Measurements from ENCODE around the gene CDC42EP5.

The CDC42EP5 gene

GRCh38 chr19:54425382-54425723 is 47.7 kb downstream of the CDC42EP5 start:
- no peak overlapping the region for H4K91ac ChIP-seq (ENCODE audit: low read depth, low read length, poor library complexity)
- no peak overlapping the region for H2BK5ac ChIP-seq (ENCODE audit: low read length)
- peaks cover 0 to 2% of the 10 kb centered on the region in 2 donors for H3K9me3 ChIP-seq (replicated peaks in 1 of 2; ENCODE audit: control insufficient read depth in 2 of 2, insufficient read depth in 1 of 2, low read depth in 1 of 2, low read length in 2 of 2)
- no peak overlapping the region for H2AFZ ChIP-seq (ENCODE audit: low read length)
- H3K9ac ChIP-seq (ENCODE audit: low read depth, low read length, poor library complexity): no peak overlapping the region
- no peak overlapping the region for H3K27ac ChIP-seq (replicated peaks; ENCODE audit: low read length)
- H2AK5ac ChIP-seq (ENCODE audit: low read depth, low read length): no peak overlapping the region
- peaks cover 23 to 43% of the 10 kb centered on the region in 2 donors for H3K4me1 ChIP-seq (ENCODE audit: control insufficient read depth in 2 of 2, insufficient read depth in 1 of 2, low read depth in 1 of 2, low read length in 2 of 2)
- no peak overlapping the region for H3K4me2 ChIP-seq (ENCODE audit: insufficient read depth, low read length, poor library complexity, severe bottlenecking)
- DNase-seq (ENCODE audit: low spot score): no peak
- no peak overlapping the region for H2BK120ac ChIP-seq (ENCODE audit: low read depth, low read length)
- no peak overlapping the region for H4K8ac ChIP-seq (ENCODE audit: low read depth, low read length)
- no peak overlapping the region for H3K4me3 ChIP-seq (ENCODE audit: low read length in 2 of 2)
- H2BK15ac ChIP-seq (ENCODE audit: low read length): no peak overlapping the region
- no peaks in the 10 kb centered on the region for H3K27me3 ChIP-seq (ENCODE audit: control insufficient read depth in 3 of 3, insufficient read depth in 3 of 3, low read depth in 1 of 3, low read length in 3 of 3)
- H2BK12ac ChIP-seq (ENCODE audit: low read length): no peak overlapping the region
- no peak overlapping the region for H3K18ac ChIP-seq (ENCODE audit: low read length)
- no peak overlapping the region for H3K23ac ChIP-seq (ENCODE audit: low read depth, low read length, poor library complexity)
- no peak overlapping the region for H3K4ac ChIP-seq (ENCODE audit: low read length)
- H3K14ac ChIP-seq (ENCODE audit: low read length): no peak overlapping the region
- H3K79me1 ChIP-seq (ENCODE audit: low read depth, low read length): peaks cover 20% of the 10 kb centered on the region
- WGBS, 2 donors (ENCODE audit: extremely low coverage in 2 of 2, insufficient read length in 2 of 2, insufficient replicate concordance in 1 of 2): no CpG with 5 or more reads among the region's 5 CpGs
- peaks cover 36 to 54% of the 10 kb centered on the region in 2 donors for H3K36me3 ChIP-seq (replicated peaks in 1 of 2; ENCODE audit: control insufficient read depth in 2 of 2, insufficient read depth in 2 of 2, low read length in 2 of 2)

GRCh38 chr19:54424660-54425381 is 48.3 kb downstream of the CDC42EP5 start:
- Histone ChIP-seq H3K4me1 (ENCODE audit: control insufficient read depth in 2 of 2, insufficient read depth in 1 of 2, low read depth in 1 of 2, low read length in 2 of 2) (peaks cover 28 to 40% of the 10 kb centered on the region in 2 donors), H2AK5ac (ENCODE audit: low read depth, low read length) (no peak overlapping the region), H3K4me3 (ENCODE audit: low read length in 2 of 2) (no peak overlapping the region), H2BK5ac (ENCODE audit: low read length) (no peak overlapping the region), H3K36me3 (replicated peaks in 1 of 2; ENCODE audit: control insufficient read depth in 2 of 2, insufficient read depth in 2 of 2, low read length in 2 of 2) (peaks cover 36 to 52% of the 10 kb centered on the region in 2 donors), H2BK12ac (ENCODE audit: low read length) (no peak overlapping the region), H2AFZ (ENCODE audit: low read length) (no peak overlapping the region), H2BK15ac (ENCODE audit: low read length) (no peak overlapping the region), H3K27ac (replicated peaks; ENCODE audit: low read length) (no peak overlapping the region), H3K79me1 (ENCODE audit: low read depth, low read length) (peaks cover 20% of the 10 kb centered on the region), H3K9me3 (replicated peaks in 1 of 2; ENCODE audit: control insufficient read depth in 2 of 2, insufficient read depth in 1 of 2, low read depth in 1 of 2, low read length in 2 of 2) (peaks cover 0 to 2% of the 10 kb centered on the region in 2 donors), H3K23ac (ENCODE audit: low read depth, low read length, poor library complexity) (no peak overlapping the region), H3K9ac (ENCODE audit: low read depth, low read length, poor library complexity) (no peak overlapping the region), H4K8ac (ENCODE audit: low read depth, low read length) (no peak overlapping the region), H3K14ac (ENCODE audit: low read length) (no peak overlapping the region), H4K91ac (ENCODE audit: low read depth, low read length, poor library complexity) (no peak overlapping the region), H3K18ac (ENCODE audit: low read length) (peak overlapping the region; percentile 23), H3K4me2 (ENCODE audit: insufficient read depth, low read length, poor library complexity, severe bottlenecking) (no peak overlapping the region), H3K4ac (ENCODE audit: low read length) (no peak overlapping the region), H3K27me3 (ENCODE audit: control insufficient read depth in 3 of 3, insufficient read depth in 3 of 3, low read depth in 1 of 3, low read length in 3 of 3) (no peaks in the 10 kb centered on the region), H2BK120ac (ENCODE audit: low read depth, low read length) (no peak overlapping the region)
- no peak for DNase-seq (ENCODE audit: low spot score)
- no CpG with 5 or more reads among the region's 36 CpGs for WGBS, 2 donors (ENCODE audit: extremely low coverage in 2 of 2, insufficient read length in 2 of 2, insufficient replicate concordance in 1 of 2)

GRCh38 chr19:54424201-54424600 is 48.9 kb downstream of the CDC42EP5 start:
- H3K14ac ChIP-seq (ENCODE audit: low read length): no peak overlapping the region
- no peak for DNase-seq (ENCODE audit: low spot score)
- no peak overlapping the region for H2BK5ac ChIP-seq (ENCODE audit: low read length)
- H2BK120ac ChIP-seq (ENCODE audit: low read depth, low read length): no peak overlapping the region
- no peak overlapping the region for H3K4me2 ChIP-seq (ENCODE audit: insufficient read depth, low read length, poor library complexity, severe bottlenecking)
- peaks cover 41 to 57% of the 10 kb centered on the region in 2 donors for H3K36me3 ChIP-seq (replicated peaks in 1 of 2; ENCODE audit: control insufficient read depth in 2 of 2, insufficient read depth in 2 of 2, low read length in 2 of 2)
- H3K79me1 ChIP-seq (ENCODE audit: low read depth, low read length): peaks cover 20% of the 10 kb centered on the region
- no CpG with 5 or more reads among the region's 14 CpGs for WGBS, 2 donors (ENCODE audit: extremely low coverage in 2 of 2, insufficient read length in 2 of 2, insufficient replicate concordance in 1 of 2)
- H3K27ac ChIP-seq (replicated peaks; ENCODE audit: low read length): no peak overlapping the region
- H3K9me3 ChIP-seq (replicated peaks in 1 of 2; ENCODE audit: control insufficient read depth in 2 of 2, insufficient read depth in 1 of 2, low read depth in 1 of 2, low read length in 2 of 2): peaks cover 0 to 2% of the 10 kb centered on the region in 2 donors
- peak overlapping the region; percentile 86 for H4K8ac ChIP-seq (ENCODE audit: low read depth, low read length)
- H3K4ac ChIP-seq (ENCODE audit: low read length): no peak overlapping the region
- no peaks in the 10 kb centered on the region for H3K27me3 ChIP-seq (ENCODE audit: control insufficient read depth in 3 of 3, insufficient read depth in 3 of 3, low read depth in 1 of 3, low read length in 3 of 3)
- no peak overlapping the region for H3K9ac ChIP-seq (ENCODE audit: low read depth, low read length, poor library complexity)
- no peak overlapping the region for H4K91ac ChIP-seq (ENCODE audit: low read depth, low read length, poor library complexity)
- H2AFZ ChIP-seq (ENCODE audit: low read length): no peak overlapping the region
- no peak overlapping the region for H2BK12ac ChIP-seq (ENCODE audit: low read length)
- no peak overlapping the region for H3K23ac ChIP-seq (ENCODE audit: low read depth, low read length, poor library complexity)
- H3K4me1 ChIP-seq (ENCODE audit: control insufficient read depth in 2 of 2, insufficient read depth in 1 of 2, low read depth in 1 of 2, low read length in 2 of 2): peaks cover 32 to 41% of the 10 kb centered on the region in 2 donors
- H2BK15ac ChIP-seq (ENCODE audit: low read length): no peak overlapping the region
- no peak overlapping the region for H2AK5ac ChIP-seq (ENCODE audit: low read depth, low read length)
- H3K18ac ChIP-seq (ENCODE audit: low read length): peak overlapping the region; percentile 5
- H3K4me3 ChIP-seq (ENCODE audit: low read length in 2 of 2): no peak overlapping the region

GRCh38 chr19:54422136-54422535 is 51.0 kb downstream of the CDC42EP5 start:
- peaks cover 49 to 51% of the 10 kb centered on the region in 2 donors for H3K4me1 ChIP-seq (ENCODE audit: control insufficient read depth in 2 of 2, insufficient read depth in 1 of 2, low read depth in 1 of 2, low read length in 2 of 2)
- H3K9me3 ChIP-seq (replicated peaks in 1 of 2; ENCODE audit: control insufficient read depth in 2 of 2, insufficient read depth in 1 of 2, low read depth in 1 of 2, low read length in 2 of 2): peaks cover 0 to 2% of the 10 kb centered on the region in 2 donors
- H4K8ac ChIP-seq (ENCODE audit: low read depth, low read length): no peak overlapping the region
- peak overlapping the region; percentile 100 for H2BK5ac ChIP-seq (ENCODE audit: low read length)
- no peak overlapping the region for H2AFZ ChIP-seq (ENCODE audit: low read length)
- H2AK5ac ChIP-seq (ENCODE audit: low read depth, low read length): peak overlapping the region; percentile 99
- H2BK120ac ChIP-seq (ENCODE audit: low read depth, low read length): peak overlapping the region; percentile 88
- no CpG with 5 or more reads among the region's 20 CpGs for WGBS, 2 donors (ENCODE audit: extremely low coverage in 2 of 2, insufficient read length in 2 of 2, insufficient replicate concordance in 1 of 2)
- no peak overlapping the region for H3K9ac ChIP-seq (ENCODE audit: low read depth, low read length, poor library complexity)
- H3K27me3 ChIP-seq (ENCODE audit: control insufficient read depth in 3 of 3, insufficient read depth in 3 of 3, low read depth in 1 of 3, low read length in 3 of 3): no peaks in the 10 kb centered on the region
- peak overlapping the region; percentile 93 for H3K18ac ChIP-seq (ENCODE audit: low read length)
- H3K4me3 ChIP-seq (ENCODE audit: low read length in 2 of 2): no peak overlapping the region
- no peak for DNase-seq (ENCODE audit: low spot score)
- peak overlapping the region; percentile 48 for H3K14ac ChIP-seq (ENCODE audit: low read length)
- peak overlapping the region; percentile 61 for H3K4ac ChIP-seq (ENCODE audit: low read length)
- H2BK12ac ChIP-seq (ENCODE audit: low read length): peak overlapping the region; percentile 82
- peak overlapping the region; percentile 95 for H2BK15ac ChIP-seq (ENCODE audit: low read length)
- no peak overlapping the region for H3K23ac ChIP-seq (ENCODE audit: low read depth, low read length, poor library complexity)
- peaks cover 29% of the 10 kb centered on the region for H3K79me1 ChIP-seq (ENCODE audit: low read depth, low read length)
- peak overlapping the region; percentile 21 for H3K27ac ChIP-seq (replicated peaks; ENCODE audit: low read length)
- H3K4me2 ChIP-seq (ENCODE audit: insufficient read depth, low read length, poor library complexity, severe bottlenecking): no peak overlapping the region
- no peak overlapping the region for H4K91ac ChIP-seq (ENCODE audit: low read depth, low read length, poor library complexity)
- peaks cover 40 to 55% of the 10 kb centered on the region in 2 donors for H3K36me3 ChIP-seq (replicated peaks in 1 of 2; ENCODE audit: control insufficient read depth in 2 of 2, insufficient read depth in 2 of 2, low read length in 2 of 2)

Data from neuronal stem cell (in vitro differentiated cells).